Subcutaneous abdominal adipose tissue (tissue), 5 donors: ENCODE results near the gene RAB26.
"Not testable (repeated sequence)": the region's sequence is repeated elsewhere in the genome, so short reads cannot be mapped to it uniquely, and the experiment has no call there.

ENCODE experiments used
- H3K27ac ChIP-seq: one replicate; pipeline ENCODE4 v1.7.0; 2013; ENCODE audit warnings: low read depth, mild to moderate bottlenecking, inconsistent platforms, low read length, moderate library complexity
- H3K27me3 ChIP-seq, 5 donors: one replicate each; pipeline ENCODE4 v1.7.0; 2013; ENCODE audit warnings: low read length in 5 of 5, inconsistent platforms in 1 of 5; ENCODE audit not compliant: control insufficient read depth in 5 of 5, insufficient read depth in 4 of 5
- H3K36me3 ChIP-seq, 5 donors: one replicate each; pipeline ENCODE4 v1.7.0; 2013; ENCODE audit warnings: low read length in 5 of 5; ENCODE audit not compliant: control insufficient read depth in 5 of 5, insufficient read depth in 5 of 5
- H3K4me1 ChIP-seq, 5 donors: one replicate each; pipeline ENCODE4 v1.7.0; 2013; ENCODE audit warnings: low read length in 5 of 5, mild to moderate bottlenecking in 3 of 5, moderate library complexity in 1 of 5; ENCODE audit not compliant: control insufficient read depth in 5 of 5, insufficient read depth in 5 of 5
- H3K4me3 ChIP-seq, 5 donors: one replicate each; pipeline ENCODE4 v1.7.0; 2013; ENCODE audit warnings: low read length in 5 of 5, low read depth in 1 of 5
- H3K9ac ChIP-seq, 5 donors: one replicate each; pipeline ENCODE4 v1.7.0; 2013; ENCODE audit warnings: low read length in 5 of 5, mild to moderate bottlenecking in 4 of 5, moderate library complexity in 3 of 5
- H3K9me3 ChIP-seq, 5 donors: one replicate each; pipeline ENCODE4 v1.7.0; 2013; ENCODE audit warnings: low read length in 5 of 5; ENCODE audit not compliant: control insufficient read depth in 5 of 5
- donor health status: healthy.
- donor health status: healthy.
- donor health status: healthy.
- donor health status: healthy.
- donor health status: healthy.

The RAB26 gene

GRCh38 chr16:2109271-2109580 lies 39.2 kb upstream of the RAB26 start:
- not testable (repeated sequence) for H3K9ac ChIP-seq, H3K4me1 ChIP-seq, H3K27me3 ChIP-seq, H3K4me3 ChIP-seq, H3K27ac ChIP-seq, H3K9me3 ChIP-seq
- peaks cover 0 to 86% (median 66%) of the 10 kb centered on the region in 5 donors for H3K36me3 ChIP-seq

GRCh38 chr16:2109872-2110271 lies 38.6 kb upstream of the RAB26 start:
- peaks cover 0 to 91% (median 68%) of the 10 kb centered on the region in 5 donors for H3K36me3 ChIP-seq

GRCh38 chr16:2110332-2111008 lies 38.0 kb upstream of the RAB26 start:
- not testable (repeated sequence) for H3K4me3 ChIP-seq, H3K27ac ChIP-seq, H3K9ac ChIP-seq, H3K9me3 ChIP-seq, H3K27me3 ChIP-seq, H3K4me1 ChIP-seq
- peaks cover 0 to 92% (median 65%) of the 10 kb centered on the region in 5 donors for H3K36me3 ChIP-seq

More at GRCh38 chr16:2109872-2110271, 38.6 kb upstream of the RAB26 start:
- H3K27ac ChIP-seq, H3K9ac ChIP-seq, H3K27me3 ChIP-seq, H3K9me3 ChIP-seq, H3K4me3 ChIP-seq, H3K4me1 ChIP-seq: not testable (repeated sequence)

DNA sequence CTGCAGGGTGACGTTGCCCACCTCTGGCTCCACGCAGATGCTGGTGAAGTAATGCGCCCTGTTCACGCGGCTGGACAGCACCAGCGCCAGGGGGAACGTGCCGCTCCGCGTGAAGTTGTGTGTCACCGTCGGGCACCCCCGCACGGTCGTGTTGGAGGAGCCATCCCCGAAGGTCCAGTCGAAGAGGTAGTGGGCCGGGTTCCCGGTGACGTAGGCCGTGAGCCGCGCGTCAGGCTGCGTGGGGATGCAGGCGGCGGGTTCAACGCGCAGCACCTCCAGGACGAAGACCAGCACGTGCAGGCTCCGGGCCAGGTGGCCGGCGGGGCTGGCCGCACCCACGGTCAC lies 37.4 kb upstream of the RAB26 start:
- not testable (repeated sequence) for H3K27ac ChIP-seq, H3K9ac ChIP-seq, H3K4me1 ChIP-seq, H3K27me3 ChIP-seq, H3K4me3 ChIP-seq, H3K9me3 ChIP-seq
- H3K36me3 ChIP-seq, result peaks cover 0 to 88% (median 61%) of the 10 kb centered on the region in 5 donors

DNA sequence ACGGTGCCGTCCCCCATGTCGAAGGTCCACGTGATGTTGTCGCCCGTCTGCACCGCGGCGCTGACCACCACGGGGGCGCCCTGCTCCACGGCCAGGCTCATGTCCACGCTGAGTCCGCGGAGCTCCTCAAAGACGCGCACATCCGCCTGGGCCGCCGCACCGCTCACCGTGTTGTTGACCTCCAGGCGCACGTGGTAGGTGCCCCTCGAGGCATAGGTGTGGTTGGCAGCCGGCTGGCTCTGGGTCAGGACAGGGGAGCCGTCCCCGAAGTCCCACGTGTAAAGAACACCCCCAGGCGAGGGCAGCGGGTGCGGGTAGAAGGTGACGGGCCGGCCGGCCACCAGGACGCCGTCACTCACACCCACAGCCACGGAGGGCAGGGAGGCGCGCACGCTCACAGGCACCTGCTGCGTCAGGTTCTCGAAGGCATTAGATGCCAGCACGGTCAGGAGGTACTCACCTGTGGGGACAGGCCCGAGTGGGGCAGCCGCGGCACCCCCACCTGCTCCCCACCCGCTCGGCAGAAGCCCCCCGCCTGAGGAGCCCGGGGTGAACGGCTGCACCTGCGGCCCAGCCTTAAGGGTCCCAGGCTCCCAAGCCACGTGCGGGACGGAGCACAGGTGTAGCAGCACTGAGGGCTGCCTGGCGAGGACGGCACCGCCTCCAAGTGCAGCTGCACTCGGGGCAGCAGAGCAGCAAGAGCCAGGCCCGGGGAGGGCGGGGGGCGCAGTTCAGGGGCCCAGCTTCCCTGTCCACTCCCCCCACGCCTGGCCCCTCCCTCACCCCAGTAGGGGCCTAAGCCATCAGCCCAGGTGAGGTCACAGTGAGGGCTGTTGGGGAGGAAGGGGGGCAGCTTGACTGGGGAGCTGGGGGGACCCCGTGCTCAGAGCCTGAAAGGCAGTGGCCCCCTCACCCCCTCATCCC lies 36.8 kb upstream of the RAB26 start:
- H3K4me3 ChIP-seq, H3K27ac ChIP-seq, H3K9ac ChIP-seq, H3K4me1 ChIP-seq, H3K9me3 ChIP-seq, H3K27me3 ChIP-seq: not testable (repeated sequence)
- peaks cover 0 to 82% (median 57%) of the 10 kb centered on the region in 5 donors for H3K36me3 ChIP-seq

GRCh38 chr16:2112539-2113106 lies 35.8 kb upstream of the RAB26 start:
- peaks cover 0 to 73% (median 49%) of the 10 kb centered on the region in 5 donors for H3K36me3 ChIP-seq
- H3K4me1 ChIP-seq, H3K27ac ChIP-seq, H3K9ac ChIP-seq, H3K9me3 ChIP-seq, H3K4me3 ChIP-seq, H3K27me3 ChIP-seq: not testable (repeated sequence)

DNA sequence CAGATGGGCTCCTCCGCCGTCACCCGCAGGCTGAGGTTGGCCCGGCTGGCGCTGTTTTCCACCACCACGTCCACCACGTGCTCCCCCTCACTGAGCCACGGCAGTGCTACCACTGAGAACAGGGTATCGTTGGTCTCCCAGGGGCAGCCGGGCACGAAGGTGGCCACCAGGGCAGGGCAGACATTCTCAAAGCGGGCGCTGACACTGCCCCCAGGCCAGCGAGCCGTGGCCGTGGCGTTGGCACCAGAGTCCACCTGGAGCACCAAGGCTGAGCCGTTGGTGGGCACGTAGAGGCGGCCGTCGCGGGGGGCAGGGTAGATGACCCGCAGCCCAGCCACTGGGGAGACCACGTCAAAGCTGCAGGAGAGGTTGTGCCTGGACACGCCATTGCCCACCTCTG lies 34.2 kb upstream of the RAB26 start:
- H3K9me3 ChIP-seq, H3K4me3 ChIP-seq, H3K27ac ChIP-seq, H3K4me1 ChIP-seq, H3K27me3 ChIP-seq, H3K9ac ChIP-seq: not testable (repeated sequence)
- H3K36me3 ChIP-seq, result peaks cover 0 to 59% (median 37%) of the 10 kb centered on the region in 5 donors

- not testable (repeated sequence) for H3K9ac ChIP-seq, H3K9me3 ChIP-seq, H3K27me3 ChIP-seq, H3K4me1 ChIP-seq, H3K4me3 ChIP-seq, H3K27ac ChIP-seq
- H3K36me3 ChIP-seq, result peaks cover 0 to 51% (median 29%) of the 10 kb centered on the region in 5 donors
Observed at GRCh38 chr16:2114885-2115590, 33.4 kb upstream of the RAB26 start.

- Histone ChIP-seq H3K36me3 (peaks cover 0 to 45% (median 24%) of the 10 kb centered on the region in 5 donors), H3K27ac (no peak overlapping the region), H3K9ac (no peak overlapping the region), H3K27me3 (no peaks in the 10 kb centered on the region), H3K9me3 (no peaks in the 10 kb centered on the region), H3K4me1 (peaks cover 0 to 4% (median 0%) of the 10 kb centered on the region in 5 donors), H3K4me3 (no peak overlapping the region)
Observed at GRCh38 chr16:2115591-2115973, 32.8 kb upstream of the RAB26 start.

GRCh38 chr16:2116428-2116827 lies 32.0 kb upstream of the RAB26 start:
- H3K9me3 ChIP-seq, H3K9ac ChIP-seq, H3K4me1 ChIP-seq, H3K4me3 ChIP-seq, H3K27ac ChIP-seq, H3K27me3 ChIP-seq: not testable (repeated sequence)
- H3K36me3 ChIP-seq, result peaks cover 0 to 37% (median 16%) of the 10 kb centered on the region in 5 donors
